Activated CD4-positive, alpha-beta memory T cell treated with anti-CD3 and anti-CD28 coated beads for 36 hours (primary cell): ENCODE results near the gene GNG7. TPM values are rescaled to one million over a fixed set of nuclear protein-coding genes. Genes with fewer than 3 reads are reported as not detected.
A peak's percentile ranks its signal among the peaks of the same experiment; 100 is the strongest.

Source experiments
- CTCF ChIA-PET: fragments of 350-600 bp; sonication (Branson Sonifier 250); formaldehyde crosslinking; loops from one replicate; lab custom pipeline; 2021; ENCODE audit warnings: antibody characterized with exemption, inconsistent platforms; lab: Charles Lee
- POLR2A ChIA-PET: fragments of 350-600 bp; sonication (Branson Sonifier 250); formaldehyde crosslinking; loops from one replicate; lab custom pipeline; 2021; ENCODE audit warnings: antibody characterized with exemption; lab: Charles Lee
- DNase-seq: peaks from one replicate; pipeline ENCODE4 v3.0.0-alpha.2; 2020
- H3K27ac Mint-ChIP-seq: one replicate; pipeline ENCODE4 v1.8.0; 2021; ENCODE audit warnings: mixed read lengths
- H3K27me3 Mint-ChIP-seq: one replicate; pipeline ENCODE4 v1.8.0; 2021; ENCODE audit warnings: mixed read lengths
- H3K36me3 Mint-ChIP-seq: one replicate; pipeline ENCODE4 v1.8.0; 2021; ENCODE audit warnings: mixed read lengths
- H3K4me1 Mint-ChIP-seq: one replicate; pipeline ENCODE4 v1.8.0; 2021; ENCODE audit warnings: low read depth, mixed read lengths
- H3K4me3 Mint-ChIP-seq: one replicate; pipeline ENCODE4 v1.8.0; 2021; ENCODE audit warnings: mild to moderate bottlenecking, mixed read lengths
- H3K9me3 Mint-ChIP-seq: one replicate; pipeline ENCODE4 v1.8.0; 2021; ENCODE audit warnings: mixed read lengths
- intact Hi-C: fragments of 100-400 bp; cut with micrococcal nuclease; formaldehyde crosslinking; loops from one replicate; pipeline ENCODE4 v1.15.1; 2023
- total RNA-seq, 2 experiments: library from RNA; stranded (reverse); gene quantifications; one replicate each; pipeline ENCODE4 v1.2.3, GENCODE V29; 2021

GNG7 gene
- under 1 TPM; 0.53 to 0.88 TPM for total RNA-seq

DNA sequence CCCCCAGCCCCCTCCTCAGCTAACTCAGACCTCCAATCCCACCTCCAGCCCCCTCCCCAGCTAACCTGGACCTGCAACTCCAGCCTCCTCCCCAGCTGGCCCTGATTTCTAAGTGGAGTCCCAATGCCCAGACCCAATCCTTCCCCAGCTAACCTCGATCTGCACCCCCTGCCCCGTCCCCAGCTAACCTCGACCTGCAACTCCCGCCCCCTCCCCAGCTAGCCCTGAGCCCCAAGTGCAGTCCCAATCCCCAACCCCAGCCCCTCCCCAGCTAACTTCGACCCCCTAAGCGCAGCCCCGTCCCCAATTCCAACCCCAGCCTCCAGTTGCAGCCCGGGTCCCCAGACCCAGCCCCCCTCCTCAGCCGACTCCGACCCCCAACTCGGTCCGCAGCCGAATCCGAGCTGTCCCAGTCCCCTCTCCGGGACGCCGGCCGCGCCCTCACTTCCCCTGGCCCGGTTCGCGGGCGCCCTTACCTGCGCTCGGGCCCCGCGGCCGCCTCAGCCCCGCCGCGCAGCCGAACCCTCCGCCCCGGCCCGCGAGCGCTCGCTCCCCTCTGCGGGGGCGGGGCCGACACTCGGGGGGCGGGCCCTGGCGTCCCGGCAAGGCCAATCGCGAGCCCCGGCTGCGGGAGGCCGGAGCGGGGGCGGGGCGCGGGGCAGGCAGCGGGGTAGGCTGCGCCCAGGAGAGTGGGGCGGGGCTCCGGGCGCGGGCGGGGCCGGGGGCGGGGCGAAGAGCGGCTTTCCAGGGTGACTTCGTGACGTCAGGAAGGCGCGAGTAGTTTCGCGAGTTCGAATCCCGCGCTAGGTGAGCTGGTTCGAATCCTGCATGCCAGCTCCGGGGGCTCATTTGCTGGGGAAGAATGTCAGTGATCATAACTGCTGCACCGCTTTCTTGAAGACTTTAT is at the start of gene GNG7:
TSS of gene GNG7 (minus strand) at position 525 of the 907 bp plus-strand sequence. CDS start 182,006 bp downstream, outside the sequence.
- H3K4me1 Mint-ChIP-seq: peaks cover 20% of the 10 kb centered on the region
- H3K36me3 Mint-ChIP-seq: no peaks in the 10 kb centered on the region
- ChIA-PET POLR2A (interaction anchor here (0.7 to 1.4 kb wide), 3 partner anchors 9 to 684 kb away, joined by 3 to 4 read pairs (median 3); partner anchors contain the start of gene THOP1), CTCF (interaction anchor here (0.9 to 2.2 kb wide), 2 partner anchors 54 to 248 kb away, joined by 3 to 11 read pairs; no protein-coding TSS in a partner anchor)
- peak within 1 kb of the TSS; percentile 54 for H3K4me3 Mint-ChIP-seq
- no peaks in the 10 kb centered on the region for H3K9me3 Mint-ChIP-seq
- DNase-seq: peak; percentile 97
- H3K27ac Mint-ChIP-seq: no peak within 1 kb of the TSS
- H3K27me3 Mint-ChIP-seq: no peaks in the 10 kb centered on the region
- intact Hi-C loops: loop anchor here (1.0 kb wide), 1 partner anchor 83 kb away; the partner anchor contains the start of gene THOP1

DNA sequence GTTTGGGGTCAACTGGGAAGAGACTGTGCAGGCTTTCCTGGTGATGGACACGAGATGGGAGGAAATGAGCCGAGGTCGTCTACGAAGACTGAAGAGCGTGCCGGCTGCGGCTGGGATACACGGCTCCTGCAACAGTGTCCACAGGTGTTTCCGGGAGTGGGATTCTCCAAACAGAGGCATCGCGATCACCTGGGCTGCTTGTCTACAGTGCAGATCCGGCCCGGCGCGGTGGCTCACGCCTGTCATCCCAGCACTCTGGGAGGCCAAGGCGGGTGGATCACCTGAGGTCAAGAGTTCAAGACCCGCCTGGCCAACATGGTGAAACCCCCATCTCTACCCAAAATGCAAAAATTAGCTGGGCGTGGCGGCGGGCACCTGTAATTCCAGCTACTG is 48.9 kb upstream of the GNG7 start:
- POLR2A ChIA-PET: no interaction called here
- intact Hi-C loops: no loop called here
- H3K4me3 Mint-ChIP-seq: no peak overlapping the region
- H3K36me3 Mint-ChIP-seq: peaks cover 7% of the 10 kb centered on the region
- H3K9me3 Mint-ChIP-seq: no peaks in the 10 kb centered on the region
- H3K27me3 Mint-ChIP-seq: no peaks in the 10 kb centered on the region
- no peak for DNase-seq
- no peak overlapping the region for H3K27ac Mint-ChIP-seq
- CTCF ChIA-PET: interaction anchor here (0.7 to 2.9 kb wide), 3 partner anchors 103 to 745 kb away, joined by 3 to 15 read pairs (median 3); no protein-coding TSS in a partner anchor
- H3K4me1 Mint-ChIP-seq: peaks cover 5% of the 10 kb centered on the region

DNA sequence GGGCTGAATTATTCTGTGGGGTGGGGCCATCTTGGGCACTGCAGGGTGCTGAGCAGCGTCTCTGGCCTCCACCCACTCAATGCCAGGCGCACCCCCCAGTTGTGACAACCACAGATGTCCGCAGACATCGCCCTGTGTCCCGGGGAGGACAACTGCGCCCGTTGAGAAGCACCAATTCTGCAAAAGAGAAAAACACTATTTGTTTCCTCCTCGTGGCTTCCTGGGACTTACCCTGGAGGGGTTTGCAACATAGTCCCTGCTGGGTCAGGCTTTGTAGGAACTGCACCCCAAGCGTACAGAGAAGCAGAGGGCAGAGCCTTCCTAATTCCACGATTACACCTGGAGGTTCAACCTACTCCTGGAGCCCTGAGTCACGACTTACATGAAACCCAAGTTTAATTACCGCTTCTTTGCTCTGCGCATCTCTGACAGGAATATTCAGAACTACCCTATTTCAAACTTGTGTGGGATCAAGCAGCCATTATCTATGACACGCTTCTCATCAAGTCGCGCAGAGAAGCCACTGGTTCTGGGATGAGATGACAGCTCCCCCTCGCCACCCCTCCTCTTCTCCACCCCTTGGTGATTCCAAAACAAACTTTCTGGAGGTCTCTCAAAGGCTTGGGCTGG is 48.4 kb upstream of the GNG7 start:
- H3K9me3 Mint-ChIP-seq: no peaks in the 10 kb centered on the region
- intact Hi-C loops: no loop called here
- H3K27ac Mint-ChIP-seq: no peak overlapping the region
- no peak for DNase-seq
- CTCF ChIA-PET: interaction anchor here (1.4 to 3.6 kb wide), 6 partner anchors 10 to 114 kb away, joined by 7 to 88 read pairs (median 12); no protein-coding TSS in a partner anchor
- H3K4me1 Mint-ChIP-seq: peaks cover 5% of the 10 kb centered on the region
- H3K4me3 Mint-ChIP-seq: no peak overlapping the region
- H3K27me3 Mint-ChIP-seq: no peaks in the 10 kb centered on the region
- peaks cover 6% of the 10 kb centered on the region for H3K36me3 Mint-ChIP-seq
- POLR2A ChIA-PET: no interaction called here

DNA sequence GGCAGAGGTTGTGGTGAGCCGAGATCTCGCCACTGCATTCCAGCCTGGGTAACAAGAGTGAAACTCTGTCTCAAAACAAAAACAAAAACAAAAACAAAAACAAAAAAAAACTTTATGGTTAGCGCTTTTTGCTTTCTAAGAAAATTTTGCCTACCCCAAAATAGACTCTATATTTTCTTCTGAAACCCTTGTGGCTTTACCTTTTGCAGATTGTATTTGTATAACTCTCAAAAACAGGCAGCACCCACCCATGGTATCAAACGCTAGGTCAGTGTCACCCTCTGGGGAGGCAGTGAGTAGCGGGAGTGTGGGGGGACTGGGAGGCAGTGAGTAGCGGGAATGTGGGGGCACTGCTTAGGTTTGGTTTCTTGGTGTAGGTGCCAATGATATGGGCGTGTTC is 44.9 kb upstream of the GNG7 start:
- Mint-ChIP-seq H3K4me3 (no peak overlapping the region), H3K36me3 (no peaks in the 10 kb centered on the region), H3K4me1 (no peaks in the 10 kb centered on the region), H3K9me3 (no peaks in the 10 kb centered on the region), H3K27me3 (peaks cover 5% of the 10 kb centered on the region), H3K27ac (no peak overlapping the region)
- ChIA-PET CTCF (interaction anchor here (0.6 to 3.6 kb wide), 2 partner anchors 52 to 99 kb away, joined by 3 to 88 read pairs; no protein-coding TSS in a partner anchor), POLR2A (no interaction called here)
- no peak for DNase-seq
- intact Hi-C loops: no loop called here

DNA sequence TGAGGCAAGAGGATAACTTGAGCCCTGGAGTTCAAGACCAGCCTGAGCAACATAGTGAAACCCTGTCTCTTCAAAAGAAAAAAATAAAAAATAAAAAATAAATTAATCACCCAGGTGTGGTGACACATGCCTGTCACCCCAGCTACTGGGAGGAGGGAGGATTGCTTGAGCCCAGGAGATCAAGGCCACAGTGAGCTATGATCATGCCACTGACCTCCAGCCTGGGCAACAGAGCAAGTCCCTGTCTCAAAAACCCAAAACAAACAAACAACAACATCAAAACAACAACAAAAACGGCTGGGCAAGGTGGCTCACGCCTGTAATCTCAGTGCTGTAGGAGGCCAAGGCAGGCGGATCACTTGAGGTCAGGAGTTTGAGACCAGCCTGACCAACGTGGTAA is 41.6 kb upstream of the GNG7 start:
- H3K27me3 Mint-ChIP-seq: peaks cover 9% of the 10 kb centered on the region
- H3K4me1 Mint-ChIP-seq: peaks cover 6% of the 10 kb centered on the region
- DNase-seq: no peak
- H3K4me3 Mint-ChIP-seq: no peak overlapping the region
- no peaks in the 10 kb centered on the region for H3K36me3 Mint-ChIP-seq
- no peak overlapping the region for H3K27ac Mint-ChIP-seq
- ChIA-PET CTCF (no interaction called here), POLR2A (no interaction called here)
- intact Hi-C loops: no loop called here
- H3K9me3 Mint-ChIP-seq: no peaks in the 10 kb centered on the region

DNA sequence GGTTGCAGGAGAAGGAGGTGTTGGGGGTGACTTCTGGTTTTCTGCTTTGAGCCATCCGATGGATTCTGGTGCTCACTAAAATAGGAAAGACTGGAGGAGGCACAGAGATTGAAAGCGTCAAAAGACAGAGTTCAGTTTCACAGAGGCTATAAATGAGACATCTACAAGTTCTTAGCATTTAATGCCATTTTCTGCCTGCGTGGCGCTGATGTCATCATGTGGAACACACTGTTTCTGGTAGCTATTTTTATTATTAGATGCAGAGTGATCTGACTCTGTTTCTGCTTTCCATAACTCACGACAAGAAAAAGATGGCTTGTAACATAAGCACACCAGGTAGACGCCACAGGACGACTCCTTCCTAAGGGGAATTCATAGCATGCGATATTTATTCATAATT is 40.6 kb upstream of the GNG7 start:
- POLR2A ChIA-PET: no interaction called here
- intact Hi-C loops: no loop called here
- CTCF ChIA-PET: no interaction called here

DNA sequence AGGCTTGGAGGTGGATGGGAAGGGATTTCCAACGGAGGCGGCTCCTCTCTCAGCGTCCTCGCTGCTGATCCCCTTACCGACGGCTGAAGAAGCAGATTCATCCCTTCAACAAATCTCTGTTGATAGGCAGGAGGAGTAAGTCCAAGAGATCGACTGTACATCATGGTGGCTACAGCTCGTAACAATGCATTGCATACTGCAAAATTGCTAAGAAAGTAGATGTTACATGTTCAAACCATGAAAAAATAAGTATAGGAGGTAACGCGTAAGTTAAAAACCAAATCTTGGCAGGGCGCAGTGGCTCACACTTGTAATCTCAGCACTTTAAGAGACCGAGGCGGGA is 37.8 kb upstream of the GNG7 start:
- peak overlapping the region; percentile 88 for H3K4me3 Mint-ChIP-seq
- peaks cover 9% of the 10 kb centered on the region for H3K27me3 Mint-ChIP-seq
- DNase-seq: no peak
- H3K27ac Mint-ChIP-seq: no peak overlapping the region
- intact Hi-C loops: loop anchor here (1.0 kb wide), 1 partner anchor 43 kb away; the partner anchor contains the start of gene SGTA
- peaks cover 14% of the 10 kb centered on the region for H3K36me3 Mint-ChIP-seq
- peaks cover 12% of the 10 kb centered on the region for H3K4me1 Mint-ChIP-seq
- no peaks in the 10 kb centered on the region for H3K9me3 Mint-ChIP-seq
- ChIA-PET CTCF (interaction anchor here (1.5 to 2.0 kb wide), 3 partner anchors 10 to 103 kb away, joined by 4 to 10 read pairs (median 7); no protein-coding TSS in a partner anchor), POLR2A (no interaction called here)

More for the DNA sequence above, 40.6 kb upstream of the GNG7 start:
- Mint-ChIP-seq H3K9me3 (no peaks in the 10 kb centered on the region), H3K36me3 (no peaks in the 10 kb centered on the region), H3K4me1 (peaks cover 12% of the 10 kb centered on the region), H3K27ac (no peak overlapping the region), H3K27me3 (peaks cover 9% of the 10 kb centered on the region), H3K4me3 (no peak overlapping the region)
- no peak for DNase-seq

DNA sequence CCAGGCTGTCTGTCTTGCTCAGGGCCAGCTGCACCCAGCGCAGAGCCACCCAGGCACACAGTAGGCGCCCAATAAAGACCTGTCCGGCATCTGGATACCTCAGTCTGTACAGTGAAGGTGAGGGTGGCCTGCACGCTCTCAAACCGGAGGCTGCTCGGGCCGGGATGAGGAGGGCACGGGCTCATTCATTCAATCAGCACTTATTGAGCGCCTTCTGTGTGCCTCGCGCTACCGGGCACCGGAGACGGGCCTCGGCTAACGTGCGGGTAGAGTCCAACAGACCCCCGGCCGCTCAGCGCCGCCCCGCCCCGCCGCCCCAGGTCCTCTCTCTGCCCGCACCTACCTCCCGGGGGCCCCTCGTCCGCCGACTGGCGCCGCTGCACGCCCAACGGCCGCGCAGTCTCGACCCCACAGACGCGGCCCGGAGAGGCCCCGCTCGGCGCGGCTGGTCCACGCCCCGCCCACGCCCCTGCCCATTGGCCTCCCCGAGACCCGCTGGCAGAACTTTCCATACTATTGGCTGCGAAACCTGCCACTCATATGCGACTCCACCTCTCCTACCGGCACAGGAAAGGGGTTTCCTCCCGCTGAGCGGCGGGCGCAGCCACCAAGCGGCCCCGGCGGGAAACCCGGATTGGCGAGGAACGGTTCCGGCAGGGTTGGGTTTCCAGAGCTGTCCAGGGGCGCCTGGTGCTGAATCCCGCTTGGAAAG is 37.3 kb upstream of the GNG7 start, which contains the start of gene SLC39A3:
TSS of gene SLC39A3 (minus strand) at position 416 of the 712 bp plus-strand sequence. CDS start 2,760 bp downstream, outside the sequence.
- Mint-ChIP-seq H3K4me1 (peaks cover 12% of the 10 kb centered on the region), H3K9me3 (no peaks in the 10 kb centered on the region), H3K27me3 (peaks cover 9% of the 10 kb centered on the region), H3K4me3 (peak within 1 kb of the TSS; percentile 88), H3K27ac (no peak within 1 kb of the TSS), H3K36me3 (peaks cover 16% of the 10 kb centered on the region)
- DNase-seq: peak; percentile 99
- ChIA-PET CTCF (interaction anchor here (1.5 to 2.1 kb wide), 3 partner anchors 10 to 103 kb away, joined by 7 to 10 read pairs (median 7); no protein-coding TSS in a partner anchor), POLR2A (interaction anchor here (0.5 to 0.6 kb wide), 2 partner anchors 152 to 582 kb away, joined by 3 read pairs; no protein-coding TSS in a partner anchor)
- intact Hi-C loops: loop anchor here (1.0 kb wide), 1 partner anchor 44 kb away; the partner anchor contains the start of gene SGTA

DNA sequence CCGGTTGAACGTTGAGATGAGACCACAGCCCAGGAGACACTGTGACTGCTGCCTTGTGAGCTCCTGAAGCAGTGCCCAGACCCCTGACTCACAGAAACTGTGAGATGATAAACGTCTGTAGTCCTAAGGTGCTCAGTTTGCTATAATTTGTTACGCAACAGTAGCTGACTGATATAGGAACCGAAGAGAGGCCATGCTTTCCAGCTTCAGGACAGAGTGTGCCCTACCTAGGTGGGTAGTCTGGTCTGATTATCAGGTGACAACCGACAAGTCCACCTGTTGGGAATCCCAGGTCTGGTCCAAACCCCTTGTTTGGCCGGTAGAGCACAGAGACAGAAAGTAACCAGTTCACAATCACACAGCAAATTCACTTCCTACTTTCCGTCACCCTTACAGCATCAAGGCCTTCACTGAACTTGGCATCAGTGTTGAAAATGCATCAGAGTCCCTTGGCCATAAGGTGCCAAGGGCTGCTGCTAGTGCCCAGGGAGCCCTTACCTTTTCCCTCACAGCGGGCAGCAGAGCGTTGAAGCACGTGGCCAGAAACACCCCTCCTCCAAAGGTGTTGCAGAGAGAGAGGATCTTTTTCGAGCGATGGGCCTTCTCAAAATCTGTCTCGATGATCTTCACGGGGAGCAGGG is 34.2 kb upstream of the GNG7 start:
- intact Hi-C loops: no loop called here
- ChIA-PET CTCF (interaction anchor here (1.6 to 2.0 kb wide), 2 partner anchors 13 to 88 kb away, joined by 5 read pairs; no protein-coding TSS in a partner anchor), POLR2A (no interaction called here)
- H3K27ac Mint-ChIP-seq: no peak overlapping the region
- H3K27me3 Mint-ChIP-seq: peaks cover 3% of the 10 kb centered on the region
- H3K4me1 Mint-ChIP-seq: peaks cover 12% of the 10 kb centered on the region
- DNase-seq: no peak
- H3K4me3 Mint-ChIP-seq: no peak overlapping the region
- no peaks in the 10 kb centered on the region for H3K9me3 Mint-ChIP-seq
- peaks cover 26% of the 10 kb centered on the region for H3K36me3 Mint-ChIP-seq

DNA sequence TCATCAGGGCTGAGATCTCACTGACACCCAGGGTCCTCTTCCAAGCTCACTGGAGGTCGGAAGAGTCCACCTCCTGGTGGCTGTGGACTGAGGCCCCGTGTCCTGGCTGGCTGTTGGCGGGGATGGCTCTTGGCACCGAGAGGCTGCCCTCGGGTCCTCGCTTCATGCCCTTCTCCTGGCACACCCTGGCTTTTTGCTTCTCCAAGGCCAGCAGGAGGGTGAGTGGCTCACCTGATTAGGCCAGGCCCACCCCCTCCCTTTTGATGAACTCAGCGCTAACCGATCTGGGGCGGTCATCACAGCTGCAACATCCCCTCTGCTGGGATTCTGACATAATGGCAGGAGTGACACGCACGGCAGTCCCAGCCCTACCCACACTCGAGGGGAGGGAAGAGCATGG is 32.9 kb upstream of the GNG7 start:
- ChIA-PET POLR2A (no interaction called here), CTCF (interaction anchor here (2.0 kb wide), 1 partner anchor 87 kb away, joined by 5 read pairs; no protein-coding TSS in a partner anchor)
- Mint-ChIP-seq H3K36me3 (peaks cover 26% of the 10 kb centered on the region), H3K27ac (no peak overlapping the region), H3K4me1 (peaks cover 12% of the 10 kb centered on the region), H3K9me3 (no peaks in the 10 kb centered on the region), H3K4me3 (no peak overlapping the region), H3K27me3 (peaks cover 3% of the 10 kb centered on the region)
- intact Hi-C loops: no loop called here
- DNase-seq: no peak
